Motor neuron (in vitro differentiated cells): ENCODE data around the gene UBQLN4. TPM values are rescaled to one million over a fixed set of nuclear protein-coding genes. Genes with fewer than 3 reads are reported as not detected.

Source experiments
- ATAC-seq, 8 experiments: fragments of 200-7000 bp; cut with Tn5 transposase; replicated peaks in 6 of 8; 2 replicates each; pipeline ENCODE4 v1.8.0; 2021; ENCODE audit warnings: mild to moderate bottlenecking in 8 of 8, moderate library complexity in 8 of 8
- H3K27ac ChIP-seq, 2 donors: fragments of 250-450 bp; sonication (Bioruptor Pico); 2 replicates each; pipeline ENCODE4 v1.9.0; 2021; ENCODE audit warnings: antibody characterized with exemption in 2 of 2, mild to moderate bottlenecking in 2 of 2, moderate library complexity in 1 of 2
- H3K4me1 ChIP-seq, 2 donors: fragments of 250-450 bp; sonication (Bioruptor Pico); replicated peaks in 1 of 2; 2 replicates each; pipeline ENCODE4 v1.6.1; 2021; ENCODE audit warnings: antibody characterized with exemption in 2 of 2, mild to moderate bottlenecking in 2 of 2, moderate library complexity in 1 of 2
- H3K4me3 ChIP-seq, 5 donors: fragments of 250-450 bp; sonication (Bioruptor Pico); 2 replicates each; pipeline ENCODE4 v1.9.0; 2021; ENCODE audit warnings: antibody characterized with exemption in 5 of 5, mild to moderate bottlenecking in 5 of 5, moderate library complexity in 4 of 5
- WGBS, 10 experiments: fragments of 450-650 bp; shearing (Covaris generic); methylation state at CpG; one replicate each; pipeline ENCODE4 v1.0.0; 2022; 5-methylcytosine and 5-hydroxymethylcytosine counted together
- in situ Hi-C, 9 experiments: fragments of 400-800 bp; cut with MboI; loops; one replicate each; pipeline ENCODE4 v1.15.0; 2021; ENCODE audit warnings: low sequenced_read_pairs in 9 of 9, low pct_unique_long_range_greater_than_20kb in 2 of 9; ENCODE audit not compliant: unreplicated experiment in 9 of 9
- total RNA-seq, 8 experiments: library from RNA; unstranded; fragments of 300-600 nt; gene quantifications; 2 replicates each; pipeline versions ENCODE4 v1.2.3 to v1.2.4, GENCODE V29; 2022

Gene UBQLN4
- total RNA-seq, 8 experiments from 2014 or later, result 22.7 to 51.1 (median 35.0) TPM

GRCh38 chr1:156069490-156070455, 16.2 kb upstream of the UBQLN4 start:
- in situ Hi-C loops, result no loop called here

GRCh38 chr1:156067262-156067661, 13.7 kb upstream of the UBQLN4 start:
- H3K27ac ChIP-seq, result no peak overlapping the region
- no peak for ATAC-seq
- in situ Hi-C loops, result no loop called here
- H3K4me3 ChIP-seq, result no peak overlapping the region
- H3K4me1 ChIP-seq, result peaks cover 3 to 5% of the 10 kb centered on the region in 2 donors
- WGBS, 10 experiments, result 50 to 80% (median 54%) methylated on average over 1 to 2 of the region's 2 CpGs; no CpG with 5 or more reads in 6 of the 10 experiments

More at GRCh38 chr1:156069490-156070455, 16.2 kb upstream of the UBQLN4 start:
- peaks cover 12 to 13% of the 10 kb centered on the region in 2 donors for H3K4me1 ChIP-seq
- no peak overlapping the region for H3K27ac ChIP-seq
- WGBS, 10 experiments, result 20 to 100% (median 87%) methylated on average over 1 to 3 of the region's 3 CpGs; no CpG with 5 or more reads in 4 of the 10 experiments
- H3K4me3 ChIP-seq, result no peak overlapping the region
- ATAC-seq, result no peak

- in situ Hi-C loops, result no loop called here
- WGBS, 10 experiments, result 67 to 100% (median 77%) methylated on average over 1 to 10 of the region's 16 CpGs; no CpG with 5 or more reads in 4 of the 10 experiments
- Histone ChIP-seq H3K4me1 (peaks cover 3 to 12% of the 10 kb centered on the region in 2 donors), H3K4me3 (no peak overlapping the region), H3K27ac (no peak overlapping the region)
- ATAC-seq, result peak in 5 of 8 experiments; percentile 7 to 27 (median 16)
Observed at GRCh38 chr1:156065871-156066270, 12.3 kb upstream of the UBQLN4 start.

GRCh38 chr1:156065212-156065611, 11.6 kb upstream of the UBQLN4 start:
- WGBS, 10 experiments, result 83 to 100% (median 95%) methylated on average over 1 to 3 of the region's 3 CpGs; no CpG with 5 or more reads in 3 of the 10 experiments
- Histone ChIP-seq H3K4me3 (no peak overlapping the region), H3K27ac (no peak overlapping the region), H3K4me1 (peaks cover 3 to 12% of the 10 kb centered on the region in 2 donors)
- in situ Hi-C loops, result no loop called here
- ATAC-seq, result peak in 1 of 8 experiments; percentile 2

- Histone ChIP-seq H3K4me3 (no peak overlapping the region), H3K27ac (no peak overlapping the region), H3K4me1 (peaks cover 3 to 12% of the 10 kb centered on the region in 2 donors)
- in situ Hi-C loops, result no loop called here
- no peak for ATAC-seq
- 80 to 100% (median 100%) methylated on average over 1 to 2 of the region's 2 CpGs; no CpG with 5 or more reads in 4 of the 10 experiments for WGBS, 10 experiments
Observed at GRCh38 chr1:156064615-156065014, 11.0 kb upstream of the UBQLN4 start.

- in situ Hi-C loops, result no loop called here
- ATAC-seq, result peak in 1 of 8 experiments; percentile 42
- 13 to 65% (median 43%) methylated on average over 1 to 2 of the region's 2 CpGs; no CpG with 5 or more reads in 4 of the 10 experiments for WGBS, 10 experiments
- Histone ChIP-seq H3K4me3 (no peak overlapping the region), H3K27ac (no peak overlapping the region), H3K4me1 (peaks cover 3 to 12% of the 10 kb centered on the region in 2 donors)
Observed at GRCh38 chr1:156063997-156064285, 10.3 kb upstream of the UBQLN4 start.

- H3K27ac ChIP-seq, result no peak overlapping the region
- in situ Hi-C loops, result no loop called here
- H3K4me1 ChIP-seq, result peaks cover 3 to 12% of the 10 kb centered on the region in 2 donors
- H3K4me3 ChIP-seq, result no peak overlapping the region
- WGBS, 10 experiments, result 60 to 100% (median 87%) methylated on average over 1 to 2 of the region's 3 CpGs; no CpG with 5 or more reads in 5 of the 10 experiments
- peak in 3 of 8 experiments; percentile 44 to 81 (median 69) for ATAC-seq
Observed at GRCh38 chr1:156062189-156062588, 8.6 kb upstream of the UBQLN4 start.

- 48 to 80% (median 71%) methylated on average over 3 to 7 of the region's 11 CpGs; no CpG with 5 or more reads in 5 of the 10 experiments for WGBS, 10 experiments
- no peak for ATAC-seq
Observed at GRCh38 chr1:156060937-156061636, 7.5 kb upstream of the UBQLN4 start, which contains the start of gene RAB25. Gene RAB25 (plus strand): TSS chr1:156061160. CDS start chr1:156061401, 241 bp downstream.

GRCh38 chr1:156056326-156056849, 2.8 kb upstream of the UBQLN4 start:
- H3K4me1 ChIP-seq, result peaks cover 3 to 9% of the 10 kb centered on the region in 2 donors
- no peak overlapping the region for H3K4me3 ChIP-seq
- in situ Hi-C loops, result no loop called here
- ATAC-seq, result no peak
- 100% methylated on average over 1 of the region's 1 CpG; no CpG with 5 or more reads in 1 of the 10 experiments for WGBS, 10 experiments
- H3K27ac ChIP-seq, result no peak overlapping the region

More at GRCh38 chr1:156060937-156061636, 7.5 kb upstream of the UBQLN4 start, which contains the start of gene RAB25:
- H3K27ac ChIP-seq, result peak within 1 kb of the TSS in 1 of 2 donors; percentile 32
- in situ Hi-C loops, result no loop called here
- H3K4me1 ChIP-seq, result peaks cover 3 to 12% of the 10 kb centered on the region in 2 donors
- no peak within 1 kb of the TSS for H3K4me3 ChIP-seq

GRCh38 chr1:156055281-156056048, 1.9 kb upstream of the UBQLN4 start:
- peak overlapping the region; percentile 67 to 72 for H3K27ac ChIP-seq
- in situ Hi-C loops, result no loop called here
- H3K4me1 ChIP-seq, result peaks cover 3 to 6% of the 10 kb centered on the region in 2 donors
- ATAC-seq, result no peak
- H3K4me3 ChIP-seq, result peak overlapping the region; percentile 79 to 97 (median 96)
- 0 to 80% (median 63%) methylated on average over 1 to 10 of the region's 17 CpGs; no CpG with 5 or more reads in 2 of the 10 experiments for WGBS, 10 experiments

GRCh38 chr1:156054500-156055280, 1.1 kb upstream of the UBQLN4 start, which contains the start of gene LAMTOR2:
Gene LAMTOR2 (plus strand): TSS chr1:156054782. CDS start chr1:156054890, 108 bp downstream.
- Histone ChIP-seq H3K4me1 (peaks cover 3 to 6% of the 10 kb centered on the region in 2 donors), H3K4me3 (peak within 1 kb of the TSS; percentile 79 to 97 (median 96)), H3K27ac (peak within 1 kb of the TSS; percentile 91 to 95)
- in situ Hi-C loops, result no loop called here
- WGBS, 10 experiments, result 0 to 3% (median 0%) methylated on average over 1 to 28 of the region's 53 CpGs; no CpG with 5 or more reads in 2 of the 10 experiments
- peak; percentile 74 to 84 (median 78) for ATAC-seq
